ENCODE data around the gene PPP1R1B.

GRCh38 chr17:39640591-39641031 is 13.9 kb downstream of the PPP1R1B start:
- TF ChIP-seq CTCF (IDR thresholded peaks at IDR 0.05) = no peak
- TF ChIP-seq EZH2phosphoT487 (IDR thresholded peaks at IDR 0.05) = no peak
